NCI-H128 (cell line): Measurements from ENCODE around the gene C3orf22.

Experiments used
- DNase-seq: peaks from one replicate; lab custom pipeline; 2025; ENCODE audit not compliant: unreplicated experiment; lab: John Stamatoyannopoulos, UW

The C3orf22 gene

GRCh38 chr3:126516152-126516935 lies 42.4 kb downstream of the C3orf22 start:
- no peak for DNase-seq

GRCh38 chr3:126515066-126515706 lies 43.5 kb downstream of the C3orf22 start:
- no peak for DNase-seq

- DNase-seq: no peak
Observed at GRCh38 chr3:126514161-126514560, 44.6 kb downstream of the C3orf22 start.

GRCh38 chr3:126512916-126513650 lies 45.6 kb downstream of the C3orf22 start:
- no peak for DNase-seq

- no peak for DNase-seq
Observed at GRCh38 chr3:126512026-126512425, 46.7 kb downstream of the C3orf22 start.

- DNase-seq: no peak
Observed at GRCh38 chr3:126511291-126511690, 47.4 kb downstream of the C3orf22 start.

- DNase-seq: no peak
Observed at GRCh38 chr3:126510308-126510910, 48.3 kb downstream of the C3orf22 start.

- DNase-seq: no peak
Observed at GRCh38 chr3:126509597-126510307, 49.0 kb downstream of the C3orf22 start.

- no peak for DNase-seq
Observed at GRCh38 chr3:126508564-126508964, 50.2 kb downstream of the C3orf22 start.

- DNase-seq: no peak
Observed at GRCh38 chr3:126507886-126508285, 50.8 kb downstream of the C3orf22 start.

GRCh38 chr3:126503701-126504100 lies 55.0 kb downstream of the C3orf22 start:
- DNase-seq: no peak

- DNase-seq: no peak
Observed at GRCh38 chr3:126502656-126503055, 56.1 kb downstream of the C3orf22 start.

GRCh38 chr3:126501736-126502135 lies 57.0 kb downstream of the C3orf22 start:
- no peak for DNase-seq

GRCh38 chr3:126501054-126501453 lies 57.7 kb downstream of the C3orf22 start:
- DNase-seq: no peak

GRCh38 chr3:126500016-126500415 lies 58.7 kb downstream of the C3orf22 start:
- no peak for DNase-seq
